Measurements from ENCODE around the gene NCEH1. TPM values are rescaled to one million over a fixed set of nuclear protein-coding genes. Genes with fewer than 3 reads are reported as not detected.

NCEH1 gene
- total and polyA plus RNA-seq, 10 of the 15 experiments (the other 5 are each of a cell fraction or from before 2014, with no cell fraction given), result 1.8 to 8.1 (median 4.5) TPM

DNA sequence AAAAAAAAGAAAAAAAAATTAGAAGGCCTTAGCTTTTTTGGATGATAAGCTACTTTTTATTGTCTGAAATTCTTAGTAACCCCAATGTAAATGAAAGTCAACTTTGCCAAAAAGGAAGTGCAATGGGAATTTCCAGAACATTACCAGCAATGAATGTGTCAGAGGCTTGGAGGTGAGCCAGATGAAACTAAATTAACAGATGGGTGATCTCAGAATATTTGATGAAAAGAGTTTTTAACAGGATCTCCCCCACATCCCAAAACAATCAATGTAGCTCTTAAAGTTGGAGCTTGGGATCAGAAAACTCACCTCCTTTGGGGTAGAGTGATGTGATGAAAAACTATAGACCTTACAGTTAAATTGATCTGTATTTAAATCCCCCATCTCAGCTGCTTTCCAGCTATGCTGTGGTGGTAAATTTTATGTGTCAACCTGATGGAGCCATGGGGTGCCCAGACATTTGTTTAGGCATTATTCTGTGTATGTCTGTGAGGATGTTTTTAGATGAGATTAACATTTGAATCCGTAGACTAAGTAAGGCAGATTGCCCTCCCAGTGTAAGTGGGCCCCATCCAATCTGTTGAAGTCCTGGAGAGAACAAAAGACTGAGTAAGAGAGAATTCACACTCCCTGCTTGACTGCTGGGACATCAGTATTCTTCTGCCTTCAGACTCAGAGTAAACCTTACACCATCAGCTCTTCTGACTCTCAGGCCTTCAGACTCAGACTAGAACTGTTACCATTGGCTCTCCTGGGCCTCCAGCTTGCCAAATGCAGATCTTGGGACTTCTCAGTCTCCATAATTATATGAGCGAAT lies 103.4 kb downstream of the NCEH1 start:
- peak; percentile 76 for ATAC-seq
- ChIA-PET SMC1A (ENCODE audit: uncharacterized antibody, unreplicated experiment) (interaction anchor here (0.8 to 4.3 kb wide), 11 partner anchors 9 to 120 kb away, joined by 3 to 18 read pairs (median 5); no protein-coding TSS in a partner anchor), POLR2A (interaction anchor here (0.5 to 1.5 kb wide), 2 partner anchors 24 to 82 kb away, joined by 4 to 6 read pairs; no protein-coding TSS in a partner anchor), CTCF (interaction anchor here (0.6 to 6.0 kb wide), 17 partner anchors 8 to 724 kb away, joined by 3 to 42 read pairs (median 4); no protein-coding TSS in a partner anchor), RAD21 (ENCODE audit: unreplicated experiment) (interaction anchor here (1.7 to 3.5 kb wide), 2 partner anchors 12 to 13 kb away, joined by 9 to 33 read pairs; no protein-coding TSS in a partner anchor)
- no peaks in the 10 kb centered on the region for H3K79me2 ChIP-seq (ENCODE audit: control insufficient read depth, insufficient read depth, low read length)
- H3K4me3 ChIP-seq, result no peak overlapping the region
- H3K4me2 ChIP-seq (ENCODE audit: control insufficient read depth, insufficient read depth), result no peak overlapping the region
- WGBS (ENCODE audit: insufficient coverage, insufficient replicate concordance, low lambda C conversion rate, missing lambda C conversion rate), result 96% methylated on average over 2 of the region's 2 CpGs
- no peaks in the 10 kb centered on the region for H3K27me3 ChIP-seq (replicated peaks in 1 of 2; ENCODE audit: control insufficient read depth in 2 of 2, insufficient read depth in 2 of 2, low read length in 1 of 2)
- H3K9me3 ChIP-seq (replicated peaks; ENCODE audit: control insufficient read depth, insufficient read depth, low read length), result no peaks in the 10 kb centered on the region; the same call in 2 of the 3 replicates
- BruUV-seq (replicated peaks), result no TSS peak
- no peak for DNase-seq (ENCODE audit: low read depth, low spot score)
- FAIRE-seq, result peak; percentile 31
- in situ Hi-C loops (cut with MboI) (no loop called here), intact Hi-C loops (cut with micrococcal nuclease; ENCODE audit: unreplicated experiment) (no loop called here)
- peak overlapping the region; percentile 46 for H2AFZ ChIP-seq (ENCODE audit: control insufficient read depth, low read depth, low read length)
- no peaks in the 10 kb centered on the region for H3K4me1 ChIP-seq (ENCODE audit: control insufficient read depth, insufficient read depth, low read length)
- H4K20me1 ChIP-seq (ENCODE audit: control insufficient read depth, insufficient read depth), result no peaks in the 10 kb centered on the region
- H3K9ac ChIP-seq (ENCODE audit: control insufficient read depth, insufficient read depth, low read length), result no peak overlapping the region
- H3K27ac ChIP-seq (ENCODE audit: control insufficient read depth, insufficient read depth), result no peak overlapping the region; the same call in 1 of the 2 replicates
- TF ChIP-seq ATF2 (IDR thresholded peaks at IDR 0.05; ENCODE audit: low read length) (peak; percentile 21; the same call in 1 of the 2 replicates), TBL1XR1 (IDR thresholded peaks at IDR 0.05; ENCODE audit: low read depth, low read length) (no peak), MTA2 (IDR thresholded peaks at IDR 0.05; ENCODE audit: low read depth) (0 out of 2 replicates have a peak, but pooled peaks have one; percentile 22), IKZF2 (IDR thresholded peaks at IDR 0.05) (peak; percentile 25 to 38; a peak in 1 of 4 replicates), SPI1 (IDR thresholded peaks at IDR 0.05; ENCODE audit: borderline replicate concordance, insufficient read depth, low read depth, low read length) (peak; percentile 67), ESRRA (IDR thresholded peaks at IDR 0.05; ENCODE audit: low read length) (no peak), CUX1 (IDR thresholded peaks at IDR 0.05; ENCODE audit: insufficient replicate concordance, low read depth, low read length) (no peak), DPF2 (IDR thresholded peaks at IDR 0.05) (0 out of 2 replicates have a peak, but pooled peaks have one; percentile 28), SIN3A (IDR thresholded peaks at IDR 0.05; ENCODE audit: low read depth, low read length) (no peak), JUNB (IDR thresholded peaks at IDR 0.05) (0 out of 2 replicates have a peak, but pooled peaks have one; percentile 23), IKZF1 (conservative IDR thresholded peaks at IDR 0.05) (peak; percentile 52; the same call in 1 of the 2 replicates), RUNX3 (IDR thresholded peaks at IDR 0.05; ENCODE audit: low read length) (peak; percentile 56), MYB (IDR thresholded peaks at IDR 0.05; ENCODE audit: borderline replicate concordance, low read depth, low read length) (no peak)
- no peaks in the 10 kb centered on the region for H3K36me3 ChIP-seq (ENCODE audit: control insufficient read depth in 2 of 2, insufficient read depth in 2 of 2, low read length in 1 of 2)
